Muscle of leg (tissue), 16 donors: ENCODE results near the gene CEACAM4. TPM values are rescaled to one million over a fixed set of nuclear protein-coding genes. Genes with fewer than 3 reads are reported as not detected.
"Not testable (repeated sequence)": the region's sequence is repeated elsewhere in the genome, so short reads cannot be mapped to it uniquely, and the experiment has no call there.

Experiments
- DNase-seq: peaks from one replicate; pipeline ENCODE4 v3.0.0; 2013
- H3K27ac ChIP-seq: one replicate; pipeline ENCODE4 v1.5.1; 2013; ENCODE audit warnings: mild to moderate bottlenecking, low read length, control low read depth
- H3K27me3 ChIP-seq: one replicate; pipeline ENCODE4 v1.6.1; 2013; ENCODE audit warnings: low read length; ENCODE audit not compliant: control insufficient read depth, insufficient read depth
- H3K36me3 ChIP-seq: one replicate; pipeline ENCODE4 v1.6.1; 2013; ENCODE audit warnings: low read length; ENCODE audit not compliant: control insufficient read depth, insufficient read depth
- H3K4me1 ChIP-seq: one replicate; pipeline ENCODE4 v1.6.1; 2013; ENCODE audit warnings: low read length; ENCODE audit not compliant: control insufficient read depth, insufficient read depth
- H3K4me3 ChIP-seq: one replicate; pipeline ENCODE4 v1.5.1; 2013; ENCODE audit warnings: low read length, control low read depth
- H3K9me3 ChIP-seq: replicated peaks from 2 replicates; pipeline ENCODE4 v1.6.1; 2013; ENCODE audit warnings: low read depth, low read length; ENCODE audit not compliant: control insufficient read depth
- WGBS: methylation state at CpG from one replicate; pipeline ENCODE4 v1.1.5; 2013; ENCODE audit warnings: missing lambda C conversion rate; ENCODE audit not compliant: insufficient coverage; 5-methylcytosine and 5-hydroxymethylcytosine counted together
- long read RNA-seq, 11 donors: transcript quantifications; one replicate each; lab custom pipeline, GENCODE V29; 2026
- polyA plus RNA-seq, 8 donors: library from polyadenylated mRNA; unstranded; fragments of 120-200 nt; gene quantifications; one replicate each; pipeline versions ENCODE4 v1.2.1 to v1.2.3, GENCODE V29; 2013; ENCODE audit warnings: inconsistent platforms in 1 of 8, low replicate concordance in 1 of 8; ENCODE audit not compliant: insufficient read length in 8 of 8, insufficient read depth in 1 of 8
- total RNA-seq: library from RNA; stranded (reverse); fragments of 120-200 nt; gene quantifications from one replicate; pipeline ENCODE4 v1.2.4, GENCODE V29; 2013

The CEACAM4 gene
- total RNA-seq (not detected), polyA plus RNA-seq (under 1 TPM in 6 of 8 donors, not detected in 2; 0.10 to 0.35 (median 0.25) TPM)
- long read RNA-seq, donor 1 = 0 reads
- long read RNA-seq, donor 2 = 0 reads
- long read RNA-seq, donor 3 = 0 reads
- long read RNA-seq, donor 4 = 0 reads
- long read RNA-seq, donor 5 = 0 reads
- long read RNA-seq, donor 6 = 0 reads
- long read RNA-seq, donor 7 = 0 reads
- long read RNA-seq, donor 8 = 0 reads
- long read RNA-seq, donor 9 = 0 reads
- long read RNA-seq, donor 10 = 0 reads
- long read RNA-seq, donor 11 = 0 reads

- H3K27me3 ChIP-seq = no peaks in the 10 kb centered on the region
- WGBS = 29% methylated on average over 7 of the region's 7 CpGs
- no peak within 1 kb of the TSS for H3K27ac ChIP-seq
- DNase-seq = peak; percentile 33
- H3K36me3 ChIP-seq = no peaks in the 10 kb centered on the region
- H3K4me3 ChIP-seq = no peak within 1 kb of the TSS
- peaks cover 4% of the 10 kb centered on the region for H3K9me3 ChIP-seq
- no peaks in the 10 kb centered on the region for H3K4me1 ChIP-seq
Observed at GRCh38 chr19:41626877-41627276, at the start of gene CEACAM4. Gene CEACAM4, minus strand, starts transcription at chr19:41627074. Its CDS starts 111 bp downstream, at chr19:41626963.

- no peak overlapping the region for H3K27ac ChIP-seq
- H3K4me3 ChIP-seq = no peak overlapping the region
- H3K27me3 ChIP-seq = no peaks in the 10 kb centered on the region
- no peaks in the 10 kb centered on the region for H3K4me1 ChIP-seq
- no peak for DNase-seq
- no peaks in the 10 kb centered on the region for H3K9me3 ChIP-seq
- whole genome bisulfite sequencing = 65% methylated on average over 5 of the region's 5 CpGs
- H3K36me3 ChIP-seq = no peaks in the 10 kb centered on the region
Observed at GRCh38 chr19:41671486-41671885, 44.6 kb upstream of the CEACAM4 start.

GRCh38 chr19:41670755-41671154 lies 43.9 kb upstream of the CEACAM4 start:
- no peak for DNase-seq
- H3K36me3 ChIP-seq = no peaks in the 10 kb centered on the region
- no peaks in the 10 kb centered on the region for H3K27me3 ChIP-seq
- H3K9me3 ChIP-seq = peaks cover 6% of the 10 kb centered on the region
- H3K4me1 ChIP-seq = no peaks in the 10 kb centered on the region
- H3K27ac ChIP-seq = no peak overlapping the region
- no peak overlapping the region for H3K4me3 ChIP-seq

GRCh38 chr19:41668315-41668714 lies 41.4 kb upstream of the CEACAM4 start:
- Histone ChIP-seq H3K27me3 (no peaks in the 10 kb centered on the region), H3K4me3 (no peak overlapping the region), H3K27ac (no peak overlapping the region), H3K9me3 (peaks cover 7% of the 10 kb centered on the region), H3K4me1 (no peaks in the 10 kb centered on the region), H3K36me3 (no peaks in the 10 kb centered on the region)
- no peak for DNase-seq
- no CpG with 5 or more reads among the region's 1 CpG for WGBS

GRCh38 chr19:41666075-41666474 lies 39.2 kb upstream of the CEACAM4 start:
- Histone ChIP-seq H3K36me3 (no peaks in the 10 kb centered on the region), H3K27ac (no peak overlapping the region), H3K4me3 (no peak overlapping the region), H3K9me3 (peaks cover 7% of the 10 kb centered on the region), H3K4me1 (no peaks in the 10 kb centered on the region), H3K27me3 (no peaks in the 10 kb centered on the region)
- DNase-seq = no peak
- 67% methylated on average over 1 of the region's 2 CpGs for WGBS

- Histone ChIP-seq H3K27me3 (no peaks in the 10 kb centered on the region), H3K4me1 (no peaks in the 10 kb centered on the region), H3K9me3 (no peaks in the 10 kb centered on the region), H3K27ac (no peak overlapping the region), H3K4me3 (no peak overlapping the region), H3K36me3 (no peaks in the 10 kb centered on the region)
- DNase-seq = no peak
- no CpG with 5 or more reads among the region's 2 CpGs for WGBS
Observed at GRCh38 chr19:41657157-41657556, 30.3 kb upstream of the CEACAM4 start.

GRCh38 chr19:41656756-41657155 lies 29.9 kb upstream of the CEACAM4 start:
- not testable (repeated sequence) for H3K9me3 ChIP-seq, H3K36me3 ChIP-seq, DNase-seq, H3K27me3 ChIP-seq, H3K4me3 ChIP-seq, H3K4me1 ChIP-seq, H3K27ac ChIP-seq
- 65% methylated on average over 2 of the region's 2 CpGs for WGBS

- Histone ChIP-seq H3K27ac (no peak overlapping the region), H3K4me3 (no peak overlapping the region), H3K27me3 (no peaks in the 10 kb centered on the region), H3K36me3 (no peaks in the 10 kb centered on the region), H3K4me1 (no peaks in the 10 kb centered on the region), H3K9me3 (no peaks in the 10 kb centered on the region)
- no peak for DNase-seq
- 54% methylated on average over 4 of the region's 5 CpGs for WGBS
Observed at GRCh38 chr19:41652250-41652649, 25.4 kb upstream of the CEACAM4 start.

GRCh38 chr19:41649827-41650226 lies 23.0 kb upstream of the CEACAM4 start:
- no peak for DNase-seq
- Histone ChIP-seq H3K9me3 (no peaks in the 10 kb centered on the region), H3K4me3 (no peak overlapping the region), H3K36me3 (no peaks in the 10 kb centered on the region), H3K27ac (no peak overlapping the region), H3K27me3 (no peaks in the 10 kb centered on the region), H3K4me1 (no peaks in the 10 kb centered on the region)
- WGBS = 83% methylated on average over 1 of the region's 3 CpGs

GRCh38 chr19:41646589-41647204 lies 19.8 kb upstream of the CEACAM4 start:
- Histone ChIP-seq H3K36me3 (no peaks in the 10 kb centered on the region), H3K9me3 (no peaks in the 10 kb centered on the region), H3K4me3 (no peak overlapping the region), H3K4me1 (no peaks in the 10 kb centered on the region), H3K27ac (no peak overlapping the region), H3K27me3 (no peaks in the 10 kb centered on the region)
- no peak for DNase-seq
- WGBS = no CpG with 5 or more reads among the region's 14 CpGs
